SU-DHL-6 (cell line): ENCODE measurements around the gene ABCG8.

Experiments
- CTCF ChIP-seq: fragments of 200-600 bp; sonication (generic); IDR thresholded peaks from one replicate; pipeline ENCODE4 v1.5.1; 2017; ENCODE audit warnings: antibody characterized with exemption, mild to moderate bottlenecking, low read length, moderate library complexity; ENCODE audit not compliant: insufficient read depth, poor library complexity, severe bottlenecking
- EZH2phosphoT487 ChIP-seq: fragments of 200-600 bp; sonication (generic), shearing (Covaris generic); conservative IDR thresholded peaks from 2 replicates; pipeline ENCODE4 v1.6.1; 2018; ENCODE audit warnings: mild to moderate bottlenecking, antibody characterized with exemption, low read length, moderate library complexity, mixed read lengths

- no peak for TF ChIP-seq CTCF
- TF ChIP-seq EZH2phosphoT487, result no peak
These were observed 58.1 kb downstream of the ABCG8 start for GRCh38 chr2:43896906-43897305.
